ENCODE measurements around the gene PIGV. TPM values are rescaled to one million over a fixed set of nuclear protein-coding genes. Genes with fewer than 3 reads are reported as not detected.
"Not testable (repeated sequence)": the region's sequence is repeated elsewhere in the genome, so short reads cannot be mapped to it uniquely, and the experiment has no call there.

Gene PIGV
- total and polyA plus RNA-seq, 5 donors from 2014 or later = 8.3 to 13.2 (median 9.1) TPM

- Mint-ChIP-seq H3K36me3 (peaks cover 41% of the 10 kb centered on the region), H3K9me3 (no peaks in the 10 kb centered on the region), H3K4me3 (no peak overlapping the region), H3K4me1 (peaks cover under 1 to 32% (median 25%) of the 10 kb centered on the region in 4 donors), H3K27ac (peak overlapping the region in 1 of 3 donors; percentile 53), H3K27me3 (no peaks in the 10 kb centered on the region)
- no peaks in the 10 kb centered on the region for H3K27me3 ChIP-seq (ENCODE audit: control insufficient read depth, insufficient read depth, low read length)
- H3K4me1 ChIP-seq (ENCODE audit: control insufficient read depth, insufficient read depth, low read length, poor library complexity, severe bottlenecking) = peaks cover 16% of the 10 kb centered on the region
- H3K4me3 ChIP-seq (ENCODE audit: low read depth, low read length) = no peak overlapping the region
- no peak for DNase-seq
- peaks cover 20% of the 10 kb centered on the region for H3K36me3 ChIP-seq (ENCODE audit: control insufficient read depth, insufficient read depth, low read length)
- no peak for ATAC-seq (ENCODE audit: low read depth in 2 of 2)
- no peak overlapping the region for H3K27ac ChIP-seq (ENCODE audit: insufficient read depth, low read length, poor library complexity, severe bottlenecking)
- no peaks in the 10 kb centered on the region for H3K9me3 ChIP-seq (ENCODE audit: control insufficient read depth in 2 of 2, low read length in 2 of 2)
These were observed 6.6 kb downstream of the PIGV start for GRCh38 chr1:26794391-26794790.

- ATAC-seq (ENCODE audit: low read depth in 2 of 2) (no peak), DNase-seq (no peak)
- no peaks in the 10 kb centered on the region for H3K9me3 ChIP-seq (ENCODE audit: control insufficient read depth in 2 of 2, low read length in 2 of 2)
- peaks cover 25% of the 10 kb centered on the region for H3K4me1 ChIP-seq (ENCODE audit: control insufficient read depth, insufficient read depth, low read length, poor library complexity, severe bottlenecking)
- peaks cover 34% of the 10 kb centered on the region for H3K36me3 Mint-ChIP-seq
- H3K4me1 Mint-ChIP-seq = peaks cover 16 to 46% (median 32%) of the 10 kb centered on the region in 4 donors
- peaks cover 20% of the 10 kb centered on the region for H3K36me3 ChIP-seq (ENCODE audit: control insufficient read depth, insufficient read depth, low read length)
- H3K27me3 Mint-ChIP-seq = no peaks in the 10 kb centered on the region
- H3K4me3 Mint-ChIP-seq = no peak overlapping the region
- no peaks in the 10 kb centered on the region for H3K9me3 Mint-ChIP-seq
- no peak overlapping the region for H3K27ac ChIP-seq (ENCODE audit: insufficient read depth, low read length, poor library complexity, severe bottlenecking)
- peak overlapping the region in 2 of 3 donors; percentile 7 to 21 for H3K27ac Mint-ChIP-seq
- H3K4me3 ChIP-seq (ENCODE audit: low read depth, low read length) = no peak overlapping the region
- H3K27me3 ChIP-seq (ENCODE audit: control insufficient read depth, insufficient read depth, low read length) = no peaks in the 10 kb centered on the region
These were observed 9.9 kb downstream of the PIGV start for GRCh38 chr1:26797627-26798026.

- Mint-ChIP-seq H3K4me1 (peaks cover 16 to 39% (median 30%) of the 10 kb centered on the region in 4 donors), H3K27me3 (no peaks in the 10 kb centered on the region), H3K27ac (peak overlapping the region; percentile 94 to 98 (median 97)), H3K36me3 (peaks cover 17% of the 10 kb centered on the region), H3K4me3 (peak overlapping the region in 1 of 4 donors; percentile 78), H3K9me3 (no peaks in the 10 kb centered on the region)
- H3K4me3 ChIP-seq (ENCODE audit: low read depth, low read length) = peak overlapping the region; percentile 68
- no peaks in the 10 kb centered on the region for H3K27me3 ChIP-seq (ENCODE audit: control insufficient read depth, insufficient read depth, low read length)
- H3K36me3 ChIP-seq (ENCODE audit: control insufficient read depth, insufficient read depth, low read length) = peaks cover 9% of the 10 kb centered on the region
- no peak for DNase-seq
- peak overlapping the region; percentile 52 for H3K27ac ChIP-seq (ENCODE audit: insufficient read depth, low read length, poor library complexity, severe bottlenecking)
- H3K4me1 ChIP-seq (ENCODE audit: control insufficient read depth, insufficient read depth, low read length, poor library complexity, severe bottlenecking) = peaks cover 25% of the 10 kb centered on the region
- peak; percentile 49 to 50 for ATAC-seq (ENCODE audit: low read depth in 2 of 2)
- no peaks in the 10 kb centered on the region for H3K9me3 ChIP-seq (ENCODE audit: control insufficient read depth in 2 of 2, low read length in 2 of 2)
These were observed 11.9 kb downstream of the PIGV start for GRCh38 chr1:26799479-26800142.

- not testable (repeated sequence) for ATAC-seq (ENCODE audit: low read depth in 2 of 2); DNase-seq; H3K4me3 Mint-ChIP-seq; H3K36me3 Mint-ChIP-seq; H3K9me3 ChIP-seq (ENCODE audit: control insufficient read depth in 2 of 2, low read length in 2 of 2); H3K27ac ChIP-seq (ENCODE audit: insufficient read depth, low read length, poor library complexity, severe bottlenecking); H3K27ac Mint-ChIP-seq; H3K36me3 ChIP-seq (ENCODE audit: control insufficient read depth, insufficient read depth, low read length); H3K9me3 Mint-ChIP-seq; H3K27me3 ChIP-seq (ENCODE audit: control insufficient read depth, insufficient read depth, low read length); H3K27me3 Mint-ChIP-seq; H3K4me3 ChIP-seq (ENCODE audit: low read depth, low read length)
- H3K4me1 ChIP-seq (ENCODE audit: control insufficient read depth, insufficient read depth, low read length, poor library complexity, severe bottlenecking) = peaks cover 25% of the 10 kb centered on the region
- peaks cover 16 to 34% (median 28%) of the 10 kb centered on the region in 4 donors for H3K4me1 Mint-ChIP-seq
These were observed 16.2 kb downstream of the PIGV start for GRCh38 chr1:26803932-26804331.

GRCh38 chr1:26810105-26810504 lies 22.4 kb downstream of the PIGV start:
- not testable (repeated sequence) for H3K27ac ChIP-seq (ENCODE audit: insufficient read depth, low read length, poor library complexity, severe bottlenecking); H3K36me3 Mint-ChIP-seq; H3K4me3 ChIP-seq (ENCODE audit: low read depth, low read length); H3K27me3 ChIP-seq (ENCODE audit: control insufficient read depth, insufficient read depth, low read length); H3K36me3 ChIP-seq (ENCODE audit: control insufficient read depth, insufficient read depth, low read length); H3K4me1 ChIP-seq (ENCODE audit: control insufficient read depth, insufficient read depth, low read length, poor library complexity, severe bottlenecking); H3K9me3 Mint-ChIP-seq; H3K9me3 ChIP-seq (ENCODE audit: control insufficient read depth in 2 of 2, low read length in 2 of 2); H3K27me3 Mint-ChIP-seq
- DNase-seq (peak; percentile 70 to 82 (median 80)), ATAC-seq (ENCODE audit: low read depth in 2 of 2) (peak; percentile 67 to 77)
- peak overlapping the region in 1 of 4 donors; percentile 9 for H3K4me3 Mint-ChIP-seq
- peak overlapping the region; percentile 44 to 80 (median 52) for H3K27ac Mint-ChIP-seq
- peaks cover 0 to 15% (median 4%) of the 10 kb centered on the region in 4 donors for H3K4me1 Mint-ChIP-seq

GRCh38 chr1:26811057-26811456 lies 23.3 kb downstream of the PIGV start:
- H3K4me1 Mint-ChIP-seq = peaks cover 0 to 15% (median 3%) of the 10 kb centered on the region in 4 donors
- Histone ChIP-seq H3K4me1 (ENCODE audit: control insufficient read depth, insufficient read depth, low read length, poor library complexity, severe bottlenecking) (no peaks in the 10 kb centered on the region), H3K27me3 (ENCODE audit: control insufficient read depth, insufficient read depth, low read length) (no peaks in the 10 kb centered on the region), H3K4me3 (ENCODE audit: low read depth, low read length) (no peak overlapping the region), H3K9me3 (ENCODE audit: control insufficient read depth in 2 of 2, low read length in 2 of 2) (no peaks in the 10 kb centered on the region), H3K27ac (ENCODE audit: insufficient read depth, low read length, poor library complexity, severe bottlenecking) (no peak overlapping the region), H3K36me3 (ENCODE audit: control insufficient read depth, insufficient read depth, low read length) (no peaks in the 10 kb centered on the region)
- DNase-seq (no peak), ATAC-seq (ENCODE audit: low read depth in 2 of 2) (no peak)
- H3K36me3 Mint-ChIP-seq = no peaks in the 10 kb centered on the region
- H3K27ac Mint-ChIP-seq = no peak overlapping the region
- no peaks in the 10 kb centered on the region for H3K27me3 Mint-ChIP-seq
- H3K4me3 Mint-ChIP-seq = no peak overlapping the region
- no peaks in the 10 kb centered on the region for H3K9me3 Mint-ChIP-seq

- no peaks in the 10 kb centered on the region for H3K27me3 Mint-ChIP-seq
- no peak overlapping the region for H3K27ac Mint-ChIP-seq
- H3K36me3 ChIP-seq (ENCODE audit: control insufficient read depth, insufficient read depth, low read length) = no peaks in the 10 kb centered on the region
- H3K9me3 Mint-ChIP-seq = no peaks in the 10 kb centered on the region
- DNase-seq (no peak), ATAC-seq (ENCODE audit: low read depth in 2 of 2) (no peak)
- H3K9me3 ChIP-seq (ENCODE audit: control insufficient read depth in 2 of 2, low read length in 2 of 2) = no peaks in the 10 kb centered on the region
- no peak overlapping the region for H3K4me3 ChIP-seq (ENCODE audit: low read depth, low read length)
- H3K27me3 ChIP-seq (ENCODE audit: control insufficient read depth, insufficient read depth, low read length) = no peaks in the 10 kb centered on the region
- no peaks in the 10 kb centered on the region for H3K36me3 Mint-ChIP-seq
- no peak overlapping the region for H3K27ac ChIP-seq (ENCODE audit: insufficient read depth, low read length, poor library complexity, severe bottlenecking)
- H3K4me3 Mint-ChIP-seq = no peak overlapping the region
- H3K4me1 ChIP-seq (ENCODE audit: control insufficient read depth, insufficient read depth, low read length, poor library complexity, severe bottlenecking) = no peaks in the 10 kb centered on the region
- peaks cover 0 to 15% (median 3%) of the 10 kb centered on the region in 4 donors for H3K4me1 Mint-ChIP-seq
These were observed 24.0 kb downstream of the PIGV start for GRCh38 chr1:26811708-26812107.

GRCh38 chr1:26814377-26814776 lies 26.6 kb downstream of the PIGV start:
- no peak for DNase-seq
- no peak overlapping the region for H3K4me3 ChIP-seq (ENCODE audit: low read depth, low read length)
- no peaks in the 10 kb centered on the region for H3K4me1 ChIP-seq (ENCODE audit: control insufficient read depth, insufficient read depth, low read length, poor library complexity, severe bottlenecking)
- no peaks in the 10 kb centered on the region for H3K36me3 Mint-ChIP-seq
- no peaks in the 10 kb centered on the region for H3K27me3 ChIP-seq (ENCODE audit: control insufficient read depth, insufficient read depth, low read length)
- H3K9me3 ChIP-seq (ENCODE audit: control insufficient read depth in 2 of 2, low read length in 2 of 2) = no peaks in the 10 kb centered on the region
- no peak overlapping the region for H3K27ac ChIP-seq (ENCODE audit: insufficient read depth, low read length, poor library complexity, severe bottlenecking)
- peaks cover 0 to 15% (median 3%) of the 10 kb centered on the region in 4 donors for H3K4me1 Mint-ChIP-seq
- ATAC-seq (ENCODE audit: low read depth in 2 of 2) = no peak
- no peak overlapping the region for H3K27ac Mint-ChIP-seq
- H3K27me3 Mint-ChIP-seq = no peaks in the 10 kb centered on the region
- H3K36me3 ChIP-seq (ENCODE audit: control insufficient read depth, insufficient read depth, low read length) = no peaks in the 10 kb centered on the region
- H3K9me3 Mint-ChIP-seq = no peaks in the 10 kb centered on the region
- no peak overlapping the region for H3K4me3 Mint-ChIP-seq
